GM20431 (cell line): ENCODE measurements around the gene ANKLE2.

Experiments used
- in situ Hi-C: fragments of 300-500 bp; cut with MseI, MboI; formaldehyde crosslinking; loops from one replicate; pipeline ENCODE4 v1.15.0; 2020; ENCODE audit warnings: low sequenced_read_pairs; ENCODE audit not compliant: unreplicated experiment

Gene ANKLE2

DNA sequence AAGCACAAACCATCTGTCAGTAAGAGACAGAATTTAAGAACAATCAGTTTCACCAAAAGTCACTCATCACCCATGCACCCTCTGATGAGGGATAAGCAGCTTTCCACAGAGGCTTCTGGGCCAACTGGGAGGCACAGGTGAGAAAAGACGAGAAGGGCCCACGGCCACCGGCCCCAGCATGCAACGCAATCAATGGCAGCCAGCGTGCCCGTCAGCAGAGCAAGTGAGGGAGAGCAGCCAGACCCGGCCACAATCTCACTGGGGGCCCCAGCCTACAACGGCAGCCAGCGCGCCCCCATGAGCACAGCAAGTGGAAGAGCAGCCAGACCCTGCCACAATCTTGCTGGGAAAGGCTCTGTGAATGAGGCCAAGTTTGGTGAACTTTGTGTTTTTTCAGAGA is 13.3 kb downstream of the ANKLE2 start:
- in situ Hi-C loops = no loop called here

DNA sequence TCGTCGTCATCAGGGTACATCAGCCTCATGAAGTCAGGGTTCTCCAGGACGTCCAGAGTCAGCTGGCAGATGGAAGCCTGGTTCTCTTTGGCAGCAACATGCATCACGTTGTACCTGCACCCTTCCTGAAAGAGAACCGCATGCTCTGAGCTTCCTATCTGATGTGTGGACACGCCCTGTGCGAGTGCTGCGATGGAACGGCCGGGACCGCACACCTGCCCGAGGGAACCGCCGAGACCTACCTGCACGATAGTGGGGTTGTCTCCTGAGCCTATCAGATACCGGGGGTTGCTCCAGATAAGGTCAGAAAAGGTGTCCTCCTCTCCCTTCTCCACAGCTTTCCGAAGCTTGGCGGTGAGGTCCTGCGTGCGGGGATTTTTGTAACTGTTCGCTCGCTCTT is 13.7 kb downstream of the ANKLE2 start:
- in situ Hi-C loops = no loop called here

- in situ Hi-C loops = no loop called here
These were observed 14.2 kb downstream of the ANKLE2 start for GRCh38 chr12:132747395-132747794.

DNA sequence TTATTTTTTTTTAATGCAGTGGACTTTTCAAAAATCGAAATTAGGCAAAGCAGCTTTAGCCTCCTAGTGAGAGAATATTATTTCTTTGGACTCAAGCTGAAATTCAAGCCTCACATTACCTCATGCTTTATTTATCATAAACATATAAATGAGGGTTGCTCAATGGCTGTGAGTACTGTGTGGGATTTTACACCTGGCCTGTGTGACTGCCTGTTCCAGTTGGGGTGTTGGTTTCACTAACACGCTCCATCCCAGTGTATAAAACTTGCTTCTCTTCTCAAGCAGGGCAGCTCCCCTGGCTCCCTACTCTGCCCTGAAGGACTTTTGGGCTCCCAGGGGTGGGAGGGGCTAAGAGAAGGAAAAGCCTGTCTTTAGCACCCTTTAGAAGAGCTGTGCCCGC is 15.0 kb downstream of the ANKLE2 start:
- in situ Hi-C loops = no loop called here

GRCh38 chr12:132743831-132744230 is 17.8 kb downstream of the ANKLE2 start:
- in situ Hi-C loops = no loop called here

- in situ Hi-C loops = no loop called here
These were observed 20.0 kb downstream of the ANKLE2 start for GRCh38 chr12:132741620-132742019.

- in situ Hi-C loops = no loop called here
These were observed 21.0 kb downstream of the ANKLE2 start for GRCh38 chr12:132740652-132741051.

- in situ Hi-C loops = no loop called here
These were observed 21.4 kb downstream of the ANKLE2 start for GRCh38 chr12:132740313-132740646.

GRCh38 chr12:132739600-132740312 is 21.9 kb downstream of the ANKLE2 start:
- in situ Hi-C loops = no loop called here

- in situ Hi-C loops = no loop called here
These were observed 24.7 kb downstream of the ANKLE2 start for GRCh38 chr12:132736913-132737312.

DNA sequence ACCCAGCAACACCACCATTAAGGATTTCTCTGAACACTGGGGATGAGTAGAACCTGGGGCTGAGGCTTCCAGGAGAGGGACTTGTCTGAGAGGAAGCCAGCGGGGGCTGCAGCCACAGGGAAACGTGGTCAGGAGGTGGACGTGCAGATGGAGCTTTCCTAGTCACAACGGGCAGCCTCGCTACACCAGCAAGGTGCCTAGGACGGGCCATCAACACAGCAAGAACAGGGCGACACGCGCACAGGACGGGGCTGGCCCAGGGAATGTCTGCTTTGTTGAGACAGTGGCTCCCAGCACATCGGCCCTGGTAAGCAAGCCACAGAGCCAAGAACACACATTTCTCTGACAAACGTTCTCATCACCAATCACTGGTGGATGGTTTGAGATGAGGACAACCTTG is 25.3 kb downstream of the ANKLE2 start:
- in situ Hi-C loops = no loop called here

DNA sequence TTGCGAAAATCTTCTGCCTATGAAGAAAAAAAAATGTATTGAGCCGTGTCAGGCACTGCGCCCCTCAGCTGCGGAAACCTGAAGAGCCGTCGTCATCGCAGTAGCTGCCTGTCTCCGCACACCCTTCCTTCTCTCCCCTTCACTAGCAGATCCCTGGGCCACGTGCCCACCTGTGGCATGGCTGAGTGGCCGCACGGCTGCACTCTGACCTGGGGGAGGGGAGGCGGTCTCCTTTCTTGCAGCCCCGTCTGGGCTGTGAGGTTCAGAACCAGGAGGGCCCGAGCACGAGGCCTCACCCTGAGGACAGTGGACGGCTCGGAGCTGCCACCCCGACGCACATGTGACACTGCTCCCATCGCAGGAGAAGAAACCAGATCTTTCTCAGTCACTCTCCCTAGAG is 26.1 kb downstream of the ANKLE2 start:
- in situ Hi-C loops = no loop called here

DNA sequence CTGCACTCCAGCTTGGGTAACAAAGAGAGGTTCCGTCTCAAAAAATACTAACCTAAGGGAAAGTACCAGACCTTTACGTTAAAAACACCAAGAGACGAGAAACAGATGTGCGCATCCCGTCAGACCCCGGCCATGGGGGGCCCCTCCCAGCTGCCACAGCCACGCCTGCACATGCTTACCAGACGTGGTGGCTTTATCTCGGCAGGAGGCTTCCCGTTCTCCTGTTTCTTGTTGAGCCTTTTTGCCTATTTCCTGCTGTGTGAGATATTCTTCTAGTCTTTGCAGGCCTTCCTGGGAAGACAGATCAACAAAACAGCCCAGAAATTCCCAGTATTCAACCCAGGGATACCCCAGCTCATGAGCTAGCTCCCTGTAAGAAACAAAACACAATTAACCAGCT is 27.4 kb downstream of the ANKLE2 start:
- in situ Hi-C loops = no loop called here

GRCh38 chr12:132731574-132731973 is 30.1 kb downstream of the ANKLE2 start:
- in situ Hi-C loops = no loop called here

DNA sequence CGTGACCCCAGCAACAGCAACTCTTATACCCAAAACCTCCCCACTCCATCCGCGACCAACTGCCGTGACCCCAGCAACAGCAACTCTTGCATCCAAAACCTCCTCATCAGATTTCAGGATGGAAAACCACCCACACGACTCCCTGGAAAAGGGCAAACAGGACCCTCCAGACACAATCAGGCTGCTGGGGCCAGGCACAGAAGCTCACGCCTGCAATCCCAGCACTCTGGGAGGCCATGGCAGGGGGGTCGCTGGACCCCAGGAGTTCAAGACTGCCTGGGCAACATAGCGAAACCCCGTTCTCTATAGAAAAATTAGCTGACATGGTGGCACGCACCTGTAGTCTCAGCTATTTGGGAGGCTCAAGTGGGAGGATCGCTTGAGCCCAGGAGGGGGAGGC is 31.3 kb downstream of the ANKLE2 start:
- in situ Hi-C loops = no loop called here

GRCh38 chr12:132729541-132730320 is 31.9 kb downstream of the ANKLE2 start:
- in situ Hi-C loops = no loop called here

- in situ Hi-C loops = no loop called here
These were observed 33.1 kb downstream of the ANKLE2 start for GRCh38 chr12:132728502-132728901.

DNA sequence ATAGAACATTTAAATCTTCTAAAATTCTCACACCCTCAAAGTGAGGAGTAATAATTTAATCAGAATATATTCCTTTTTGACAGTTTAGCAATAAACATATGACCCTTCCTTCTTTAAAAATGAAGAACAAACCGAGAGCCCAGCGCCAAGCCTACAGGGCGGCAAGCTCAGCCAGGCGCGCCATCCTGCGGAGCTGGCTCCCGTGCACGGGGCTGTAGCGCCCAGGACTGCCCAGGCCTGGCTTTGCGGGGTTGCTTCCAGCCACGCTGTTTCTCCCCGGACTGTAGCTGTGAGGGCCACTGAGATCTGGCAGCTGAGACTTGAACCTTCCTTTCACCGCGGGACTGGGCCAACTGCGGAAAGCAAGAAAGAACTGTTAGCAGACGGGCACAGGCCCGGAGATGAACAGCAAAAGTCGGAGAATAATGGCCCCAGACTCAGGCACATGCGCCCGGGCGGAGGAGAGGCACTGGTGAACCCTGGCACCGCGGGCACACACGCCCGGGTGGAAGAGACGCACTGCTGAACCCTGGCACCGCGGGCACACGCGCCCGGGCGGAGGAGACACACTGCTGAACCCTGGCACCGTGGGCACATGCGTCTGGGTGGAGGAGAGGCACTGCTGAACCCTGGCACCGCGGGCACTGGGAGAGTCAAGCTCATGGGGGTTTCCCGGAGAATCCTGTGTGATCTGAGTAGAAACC is 34.4 kb downstream of the ANKLE2 start:
- in situ Hi-C loops = no loop called here

DNA sequence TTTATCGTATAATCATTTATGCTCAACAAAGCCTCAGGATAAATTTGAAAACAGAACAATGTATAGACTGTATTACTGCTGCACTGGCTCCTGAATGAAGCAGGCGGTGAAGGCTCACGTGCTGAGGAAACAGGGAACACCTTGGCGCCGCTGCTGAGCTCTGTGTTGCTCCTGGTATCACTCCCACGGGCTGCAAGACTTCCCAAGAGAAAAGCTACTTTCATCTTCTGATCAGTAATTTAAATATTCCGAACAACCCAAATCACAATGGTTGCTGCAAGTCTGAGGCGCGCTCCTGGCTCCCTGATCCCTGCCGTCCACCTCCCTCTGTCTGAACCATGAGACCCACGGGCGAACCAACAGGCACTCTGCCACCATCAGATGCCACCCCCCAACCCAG is 35.2 kb downstream of the ANKLE2 start:
- in situ Hi-C loops = no loop called here

GRCh38 chr12:132724506-132725241 is 37.0 kb downstream of the ANKLE2 start:
- in situ Hi-C loops = no loop called here

- in situ Hi-C loops = no loop called here
These were observed 37.9 kb downstream of the ANKLE2 start for GRCh38 chr12:132723764-132724140.
